Body of pancreas (tissue), 4 donors: ENCODE data around the gene CLIP4. TPM values are rescaled to one million over a fixed set of nuclear protein-coding genes. Genes with fewer than 3 reads are reported as not detected.
"Not testable (repeated sequence)": the region's sequence is repeated elsewhere in the genome, so short reads cannot be mapped to it uniquely, and the experiment has no call there.

Experiments
- ATAC-seq: fragments of 150-250 bp; one replicate; pipeline ENCODE4 v1.9.1; 2016
- DNase-seq, 4 donors: peaks; one replicate each; pipeline ENCODE4 v3.0.0-alpha.2; 2019
- H3K27ac ChIP-seq, 4 donors: fragments of 200-600 bp; sonication (generic); 1 replicate in 3 of 4; 2 replicates in 1 of 4; pipeline versions ENCODE4 v1.5.1 to v1.6.1; 2016 to 2019; ENCODE audit warnings: mild to moderate bottlenecking in 1 of 4, mixed read lengths in 1 of 4, moderate library complexity in 1 of 4
- H3K27me3 ChIP-seq, 2 donors: fragments of 200-600 bp; sonication (generic); one replicate each; pipeline ENCODE4 v1.6.0; 2016; ENCODE audit warnings: mild to moderate bottlenecking in 1 of 2
- H3K36me3 ChIP-seq, 2 donors: fragments of 200-600 bp; sonication (generic); replicated peaks in 1 of 2; 2 replicates each; pipeline ENCODE4 v1.5.1; 2016; ENCODE audit warnings: low read depth in 2 of 2; ENCODE audit not compliant: insufficient read depth in 1 of 2
- H3K4me1 ChIP-seq: fragments of 200-600 bp; sonication (generic); one replicate; pipeline ENCODE4 v1.6.0; 2016
- H3K4me3 ChIP-seq, 2 donors: fragments of 200-600 bp; sonication (generic); 1 replicate in 1 of 2; 2 replicates in 1 of 2; pipeline ENCODE4 v1.5.1; 2016 to 2019
- H3K9me3 ChIP-seq, 3 donors: fragments of 200-600 bp; sonication (generic); 1 replicate in 2 of 3; 2 replicates in 1 of 3; pipeline ENCODE4 v1.5.1; 2016
- CTCF ChIP-seq, 7 experiments: fragments of 450-650 bp in 4 of 7; fragments of 200-600 bp in 3 of 7; sonication (generic) in 3 of 7; IDR thresholded peaks; one replicate each; pipeline ENCODE4 v1.5.1; 2016 to 2019; ENCODE audit warnings: antibody characterized with exemption in 7 of 7
- POLR2A ChIP-seq, 3 donors: fragments of 450-650 bp; IDR thresholded peaks; one replicate each; pipeline ENCODE4 v1.6.1; 2016; ENCODE audit warnings: antibody characterized with exemption in 3 of 3, mild to moderate bottlenecking in 2 of 3
- WGBS, 2 donors: methylation state at CpG; one replicate each; pipeline ENCODE4 v1.1.5; 2017; 5-methylcytosine and 5-hydroxymethylcytosine counted together
- intact Hi-C: fragments of 100-400 bp; cut with DNase I; formaldehyde crosslinking; loops from one replicate; pipeline ENCODE4 v1.15.1; 2023
- total RNA-seq, 2 donors: library from RNA; depleted of rRNA; stranded (reverse); fragments of >200 nt; gene quantifications; one replicate each; pipeline ENCODE4 v1.1.0, GENCODE V29; 2016

Gene CLIP4
- total RNA-seq, 2 donors from 2014 or later, result 17.5 to 19.7 TPM

DNA sequence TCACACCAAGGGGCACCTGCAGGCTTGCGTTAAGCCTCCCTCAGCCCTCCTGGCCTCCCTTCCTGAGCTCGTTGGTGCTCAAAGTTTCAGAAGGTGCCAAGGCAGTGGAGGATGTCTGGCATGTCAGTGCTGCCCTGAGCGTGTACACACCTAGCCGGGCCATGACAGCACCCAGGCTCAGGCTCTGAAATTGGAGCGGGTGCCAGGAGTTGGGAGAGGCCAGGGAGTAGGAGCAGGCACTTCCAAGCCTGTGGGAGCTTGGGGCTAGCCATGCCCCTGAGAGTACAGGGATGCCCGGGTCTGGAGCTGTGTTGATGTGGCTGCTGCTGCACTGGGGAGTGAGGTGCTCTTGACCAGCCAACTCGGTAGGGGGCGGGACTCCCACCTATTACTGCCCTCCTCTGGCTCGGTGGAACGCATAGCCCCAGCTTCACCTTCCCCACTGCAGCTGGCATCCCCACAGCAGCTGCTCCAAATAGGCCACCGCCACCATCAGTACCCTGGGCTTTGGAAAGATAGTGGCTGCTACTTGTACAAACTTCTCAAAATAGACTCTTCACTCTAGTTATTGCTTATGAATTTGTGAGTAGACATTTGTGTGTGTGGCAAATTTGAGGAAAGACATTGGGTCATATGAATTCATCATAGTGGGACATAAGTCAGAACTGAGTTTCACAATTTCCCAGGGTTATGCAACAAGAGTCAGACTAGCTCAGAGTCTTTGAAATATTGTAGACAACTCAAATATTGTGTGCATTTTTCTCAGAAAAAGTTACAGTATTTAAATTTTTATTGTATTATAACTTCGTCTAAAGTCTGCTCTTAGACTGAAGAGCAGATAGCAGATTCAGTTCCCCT, 34.1 kb upstream of the CLIP4 start:
- no peak overlapping the region for H3K27ac ChIP-seq
- WGBS, 2 donors, result 69 to 76% methylated on average over 6 to 12 of the region's 12 CpGs
- TF ChIP-seq CTCF (IDR thresholded peaks at IDR 0.05) (no peak), POLR2A (IDR thresholded peaks at IDR 0.05) (no peak)
- no peaks in the 10 kb centered on the region for H3K4me1 ChIP-seq
- H3K4me3 ChIP-seq, result no peak overlapping the region
- no peak for ATAC-seq
- peaks cover 0 to 20% (median 0%) of the 10 kb centered on the region in 3 donors for H3K9me3 ChIP-seq
- no peak for DNase-seq
- intact Hi-C loops, result no loop called here
- H3K27me3 ChIP-seq, result no peaks in the 10 kb centered on the region
- no peaks in the 10 kb centered on the region for H3K36me3 ChIP-seq

GRCh38 chr2:29082804-29083495, 32.3 kb upstream of the CLIP4 start:
- no peaks in the 10 kb centered on the region for H3K4me1 ChIP-seq
- peaks cover 0 to 20% (median 0%) of the 10 kb centered on the region in 3 donors for H3K9me3 ChIP-seq
- DNase-seq (no peak), ATAC-seq (no peak)
- TF ChIP-seq POLR2A (IDR thresholded peaks at IDR 0.05) (no peak), CTCF (IDR thresholded peaks at IDR 0.05) (no peak)
- H3K27me3 ChIP-seq, result no peaks in the 10 kb centered on the region
- intact Hi-C loops, result no loop called here
- no peaks in the 10 kb centered on the region for H3K36me3 ChIP-seq
- WGBS, 2 donors, result 75 to 81% methylated on average over 5 of the region's 5 CpGs
- H3K27ac ChIP-seq, result no peak overlapping the region
- no peak overlapping the region for H3K4me3 ChIP-seq

DNA sequence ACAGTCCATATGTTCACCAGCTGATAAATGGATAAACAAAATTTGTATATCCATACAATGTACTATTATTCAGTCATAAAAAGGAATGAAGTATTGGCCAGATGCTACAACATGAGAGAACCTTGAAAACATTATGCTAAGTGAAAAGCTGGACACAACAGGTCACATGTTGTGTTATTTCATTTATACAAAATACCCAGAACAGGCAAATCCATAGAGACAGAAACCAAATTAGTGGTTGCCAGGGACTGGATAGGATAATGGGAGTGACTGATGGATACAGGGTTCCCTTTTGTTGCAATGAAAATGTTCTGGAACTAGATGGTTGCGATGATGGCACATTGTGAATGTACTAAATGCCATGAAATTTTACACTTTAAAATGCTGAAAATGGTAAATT, 30.7 kb upstream of the CLIP4 start:
- no peaks in the 10 kb centered on the region for H3K27me3 ChIP-seq
- no peaks in the 10 kb centered on the region for H3K36me3 ChIP-seq
- ATAC-seq (no peak), DNase-seq (no peak)
- H3K4me1 ChIP-seq, result no peaks in the 10 kb centered on the region
- H3K9me3 ChIP-seq, result peaks cover 0 to 15% (median 0%) of the 10 kb centered on the region in 3 donors
- H3K27ac ChIP-seq, result no peak overlapping the region
- 96 to 100% methylated on average over 1 of the region's 1 CpG for WGBS, 2 donors
- TF ChIP-seq CTCF (IDR thresholded peaks at IDR 0.05), result no peak
- TF ChIP-seq POLR2A (IDR thresholded peaks at IDR 0.05), result no peak
- intact Hi-C loops, result no loop called here
- H3K4me3 ChIP-seq, result no peak overlapping the region

GRCh38 chr2:29090311-29090710, 24.9 kb upstream of the CLIP4 start:
- 81 to 84% methylated on average over 7 of the region's 7 CpGs for WGBS, 2 donors
- ATAC-seq, H3K9me3 ChIP-seq, intact Hi-C loops, H3K36me3 ChIP-seq, DNase-seq, H3K4me3 ChIP-seq, H3K27ac ChIP-seq, H3K4me1 ChIP-seq, H3K27me3 ChIP-seq: not testable (repeated sequence)

DNA sequence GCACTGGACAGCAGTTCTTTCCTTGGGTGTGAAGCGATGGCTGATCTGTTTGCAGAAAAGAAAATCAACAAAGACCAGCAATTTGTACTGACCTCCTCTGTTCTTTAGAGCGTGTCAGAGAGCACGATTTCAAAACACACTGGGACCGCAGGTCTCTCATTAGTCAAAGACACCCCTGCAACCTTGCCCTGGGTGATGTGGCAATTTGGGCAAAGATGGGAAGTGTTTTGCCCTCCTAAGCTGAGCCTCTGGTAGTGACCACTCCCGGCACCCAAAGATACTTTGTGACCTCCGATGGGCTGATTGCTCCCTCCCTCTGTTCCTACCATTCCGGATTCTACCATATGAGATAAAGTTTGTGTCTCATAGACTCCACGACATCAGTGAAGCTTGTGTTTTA, 18.2 kb upstream of the CLIP4 start:
- 81 to 87% methylated on average over 8 of the region's 8 CpGs for WGBS, 2 donors
- H3K9me3 ChIP-seq, result no peaks in the 10 kb centered on the region
- H3K4me1 ChIP-seq, result no peaks in the 10 kb centered on the region
- H3K27ac ChIP-seq, result no peak overlapping the region
- ATAC-seq (no peak), DNase-seq (no peak)
- no peaks in the 10 kb centered on the region for H3K27me3 ChIP-seq
- TF ChIP-seq CTCF (IDR thresholded peaks at IDR 0.05) (no peak), POLR2A (IDR thresholded peaks at IDR 0.05) (no peak)
- intact Hi-C loops, result no loop called here
- no peaks in the 10 kb centered on the region for H3K36me3 ChIP-seq
- H3K4me3 ChIP-seq, result no peak overlapping the region
